Measurements from ENCODE around the gene CRTC2. TPM values are rescaled to one million over a fixed set of nuclear protein-coding genes. Genes with fewer than 3 reads are reported as not detected.

Gene CRTC2
- total RNA-seq, 1 donor from 2014 or later: 38.3 TPM

DNA sequence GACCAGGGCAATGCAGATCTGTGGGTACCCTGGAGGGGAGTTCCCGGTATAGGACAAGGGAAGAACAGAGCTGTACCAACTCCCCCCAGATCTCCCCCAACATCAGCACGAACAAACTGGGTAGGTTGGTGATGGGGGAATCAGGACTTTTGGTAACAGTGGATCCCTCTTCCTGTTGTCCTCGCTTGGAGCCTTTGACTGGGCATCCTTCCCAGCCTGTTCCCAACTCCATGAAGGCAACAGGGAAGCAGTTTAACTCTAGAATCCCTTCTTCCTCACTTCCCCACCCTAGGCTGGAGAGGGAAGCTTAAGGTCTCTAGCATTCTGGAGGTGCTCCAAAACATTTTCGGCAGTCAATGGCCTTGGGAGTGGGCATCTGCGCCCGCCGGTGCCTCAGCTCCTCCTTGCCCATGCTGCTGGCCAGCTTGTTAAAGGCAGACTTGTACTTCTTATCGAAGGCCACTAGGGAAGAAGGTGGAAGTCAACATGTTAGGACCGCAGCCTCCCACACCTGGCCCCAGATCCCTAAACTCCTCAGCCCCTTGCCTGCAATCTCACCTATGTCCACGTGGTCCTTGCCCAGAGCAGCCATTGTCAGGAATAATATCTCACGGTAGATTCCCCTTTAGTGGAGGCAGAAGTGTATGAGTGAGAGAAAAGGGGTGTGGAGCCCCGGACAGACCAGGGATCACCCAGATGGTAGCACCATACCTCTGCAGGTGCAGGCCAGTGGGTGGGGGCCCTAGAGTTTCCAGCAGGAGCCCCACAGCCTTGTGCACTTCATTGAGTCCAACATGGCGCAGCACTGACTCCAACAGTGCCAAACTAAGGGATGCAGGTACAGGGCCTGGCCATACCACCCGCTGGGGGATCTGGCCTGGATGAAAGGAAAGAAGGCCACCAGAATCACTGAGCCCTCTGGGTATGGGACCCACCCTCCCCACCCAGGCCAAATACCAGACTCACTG is 28.1 kb downstream of the CRTC2 start:
- FAIRE-seq: no peak
- Histone ChIP-seq H3K27me3 (ENCODE audit: insufficient read depth, low read length) (no peaks in the 10 kb centered on the region), H3K79me2 (ENCODE audit: insufficient read depth, low read length) (no peaks in the 10 kb centered on the region), H3K27ac (ENCODE audit: low read depth, low read length) (no peak overlapping the region), H3K9me3 (ENCODE audit: insufficient read depth, low read depth, low read length) (no peaks in the 10 kb centered on the region), H3K4me3 (ENCODE audit: insufficient read depth, low read depth, low read length) (no peak overlapping the region), H4K20me1 (ENCODE audit: insufficient read depth, low read length) (no peaks in the 10 kb centered on the region), H3K9ac (ENCODE audit: low read length) (no peak overlapping the region), H3K4me2 (ENCODE audit: low read length) (no peak overlapping the region), H3K4me1 (ENCODE audit: insufficient read depth, low read length) (peaks cover 4% of the 10 kb centered on the region), H2AFZ (ENCODE audit: low read depth, low read length) (no peak overlapping the region), H3K36me3 (ENCODE audit: insufficient read depth, low read length) (peaks cover 11% of the 10 kb centered on the region)
- Mint-ChIP-seq H3K27ac (ENCODE audit: unreplicated experiment) (no peak overlapping the region), H3K4me3 (ENCODE audit: unreplicated experiment) (no peak overlapping the region), H3K36me3 (ENCODE audit: low read depth, unreplicated experiment) (peaks cover 12% of the 10 kb centered on the region), H3K9me3 (ENCODE audit: unreplicated experiment) (no peaks in the 10 kb centered on the region), H3K27me3 (ENCODE audit: low read depth, unreplicated experiment) (no peaks in the 10 kb centered on the region), H3K4me1 (ENCODE audit: low read depth, unreplicated experiment) (no peaks in the 10 kb centered on the region)
- no peak for TF ChIP-seq EZH2 (IDR thresholded peaks at IDR 0.05; ENCODE audit: insufficient read depth, low read length)
- TF ChIP-seq, protein P1, sequence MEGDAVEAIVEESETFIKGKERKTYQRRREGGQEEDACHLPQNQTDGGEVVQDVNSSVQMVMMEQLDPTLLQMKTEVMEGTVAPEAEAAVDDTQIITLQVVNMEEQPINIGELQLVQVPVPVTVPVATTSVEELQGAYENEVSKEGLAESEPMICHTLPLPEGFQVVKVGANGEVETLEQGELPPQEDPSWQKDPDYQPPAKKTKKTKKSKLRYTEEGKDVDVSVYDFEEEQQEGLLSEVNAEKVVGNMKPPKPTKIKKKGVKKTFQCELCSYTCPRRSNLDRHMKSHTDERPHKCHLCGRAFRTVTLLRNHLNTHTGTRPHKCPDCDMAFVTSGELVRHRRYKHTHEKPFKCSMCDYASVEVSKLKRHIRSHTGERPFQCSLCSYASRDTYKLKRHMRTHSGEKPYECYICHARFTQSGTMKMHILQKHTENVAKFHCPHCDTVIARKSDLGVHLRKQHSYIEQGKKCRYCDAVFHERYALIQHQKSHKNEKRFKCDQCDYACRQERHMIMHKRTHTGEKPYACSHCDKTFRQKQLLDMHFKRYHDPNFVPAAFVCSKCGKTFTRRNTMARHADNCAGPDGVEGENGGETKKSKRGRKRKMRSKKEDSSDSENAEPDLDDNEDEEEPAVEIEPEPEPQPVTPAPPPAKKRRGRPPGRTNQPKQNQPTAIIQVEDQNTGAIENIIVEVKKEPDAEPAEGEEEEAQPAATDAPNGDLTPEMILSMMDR (IDR thresholded peaks at IDR 0.05; ENCODE audit: insufficient read depth, low read depth, low read length): no peak
- DNase-seq (ENCODE audit: low read depth): no peak

DNA sequence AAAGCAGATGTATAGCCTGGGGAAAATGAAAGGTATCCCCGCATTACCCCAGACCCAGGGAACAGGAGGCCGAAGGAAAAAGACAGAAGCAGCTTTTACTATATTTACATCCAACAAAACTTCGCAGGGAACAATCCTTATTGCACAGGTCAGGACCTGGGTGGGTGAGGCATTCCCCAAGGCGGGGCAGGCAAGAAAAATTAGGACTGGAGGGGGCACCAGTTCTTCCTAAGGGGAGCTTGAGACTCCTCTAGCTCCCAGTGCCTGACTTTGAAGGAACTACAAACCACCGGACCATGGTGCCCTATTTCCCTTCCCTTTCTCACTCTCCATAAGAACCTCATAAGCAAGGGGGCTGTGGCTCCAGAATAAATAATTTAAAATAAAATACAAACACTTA is 29.0 kb downstream of the CRTC2 start:
- Mint-ChIP-seq H3K27ac (ENCODE audit: unreplicated experiment) (no peak overlapping the region), H3K36me3 (ENCODE audit: low read depth, unreplicated experiment) (peaks cover 10% of the 10 kb centered on the region), H3K4me3 (ENCODE audit: unreplicated experiment) (no peak overlapping the region), H3K4me1 (ENCODE audit: low read depth, unreplicated experiment) (no peaks in the 10 kb centered on the region), H3K27me3 (ENCODE audit: low read depth, unreplicated experiment) (no peaks in the 10 kb centered on the region), H3K9me3 (ENCODE audit: unreplicated experiment) (no peaks in the 10 kb centered on the region)
- Histone ChIP-seq H3K4me1 (ENCODE audit: insufficient read depth, low read length) (peaks cover 4% of the 10 kb centered on the region), H3K27ac (ENCODE audit: low read depth, low read length) (no peak overlapping the region), H4K20me1 (ENCODE audit: insufficient read depth, low read length) (no peaks in the 10 kb centered on the region), H3K9ac (ENCODE audit: low read length) (no peak overlapping the region), H3K27me3 (ENCODE audit: insufficient read depth, low read length) (no peaks in the 10 kb centered on the region), H2AFZ (ENCODE audit: low read depth, low read length) (no peak overlapping the region), H3K4me2 (ENCODE audit: low read length) (no peak overlapping the region), H3K9me3 (ENCODE audit: insufficient read depth, low read depth, low read length) (no peaks in the 10 kb centered on the region), H3K79me2 (ENCODE audit: insufficient read depth, low read length) (no peaks in the 10 kb centered on the region), H3K4me3 (ENCODE audit: insufficient read depth, low read depth, low read length) (no peak overlapping the region), H3K36me3 (ENCODE audit: insufficient read depth, low read length) (peaks cover 9% of the 10 kb centered on the region)
- FAIRE-seq (no peak), DNase-seq (ENCODE audit: low read depth) (no peak)
- TF ChIP-seq, protein P1 (IDR thresholded peaks at IDR 0.05; ENCODE audit: insufficient read depth, low read depth, low read length): no peak
- TF ChIP-seq EZH2 (IDR thresholded peaks at IDR 0.05; ENCODE audit: insufficient read depth, low read length): no peak

Measured in astrocyte (in vitro differentiated cells and primary cell).